HUDEP-2 (cell line): ENCODE data around the gene MUC7.

Experiments
- DNase-seq, 76 experiments: peaks; one replicate each; lab custom pipeline; 2025; ENCODE audit not compliant: unreplicated experiment in 76 of 76; lab: John Stamatoyannopoulos, UW

Gene MUC7

GRCh38 chr4:70531981-70532380 lies 60.0 kb downstream of the MUC7 start:
- DNase-seq = peak in 1 of 76 experiments; percentile 4
